Measurements from ENCODE around the gene CUX1.
"Not testable (repeated sequence)": the region's sequence is repeated elsewhere in the genome, so short reads cannot be mapped to it uniquely, and the experiment has no call there.

CUX1 gene

GRCh38 chr7:102216573-102217314 lies 399.3 kb downstream of the CUX1 start:
- no peak for DNase-seq (ENCODE audit: low read depth)

GRCh38 chr7:102220229-102220850 lies 402.9 kb downstream of the CUX1 start:
- DNase-seq (ENCODE audit: low read depth), result no peak

GRCh38 chr7:102220960-102221800 lies 403.8 kb downstream of the CUX1 start:
- no peak for DNase-seq (ENCODE audit: low read depth)

- DNase-seq (ENCODE audit: low read depth), result no peak
These were observed 404.5 kb downstream of the CUX1 start for GRCh38 chr7:102221961-102222360.

GRCh38 chr7:102222445-102222844 lies 405.0 kb downstream of the CUX1 start:
- DNase-seq (ENCODE audit: low read depth), result no peak

- DNase-seq (ENCODE audit: low read depth), result no peak
These were observed 405.8 kb downstream of the CUX1 start for GRCh38 chr7:102223184-102223583.

GRCh38 chr7:102225025-102225424 lies 407.6 kb downstream of the CUX1 start:
- DNase-seq (ENCODE audit: low read depth), result no peak

GRCh38 chr7:102227371-102227770 lies 409.9 kb downstream of the CUX1 start:
- DNase-seq (ENCODE audit: low read depth), result no peak

- no peak for DNase-seq (ENCODE audit: low read depth)
These were observed 411.5 kb downstream of the CUX1 start for GRCh38 chr7:102228935-102229334.

- not testable (repeated sequence) for DNase-seq (ENCODE audit: low read depth)
These were observed 412.7 kb downstream of the CUX1 start for GRCh38 chr7:102230162-102230561.

- no peak for DNase-seq (ENCODE audit: low read depth)
These were observed 413.2 kb downstream of the CUX1 start for GRCh38 chr7:102230593-102230992.

GRCh38 chr7:102232611-102233286 lies 415.3 kb downstream of the CUX1 start:
- DNase-seq (ENCODE audit: low read depth), result no peak

- DNase-seq (ENCODE audit: low read depth), result no peak
These were observed 416.7 kb downstream of the CUX1 start for GRCh38 chr7:102234131-102234530.

- no peak for DNase-seq (ENCODE audit: low read depth)
These were observed 417.6 kb downstream of the CUX1 start for GRCh38 chr7:102234801-102235550.

- DNase-seq (ENCODE audit: low read depth), result no peak
These were observed 418.7 kb downstream of the CUX1 start for GRCh38 chr7:102236102-102236501.

GRCh38 chr7:102236592-102237287 lies 419.3 kb downstream of the CUX1 start:
- peak; percentile 2 for DNase-seq (ENCODE audit: low read depth)

GRCh38 chr7:102239206-102239820 lies 421.9 kb downstream of the CUX1 start:
- no peak for DNase-seq (ENCODE audit: low read depth)

- DNase-seq (ENCODE audit: low read depth), result no peak
These were observed 424.0 kb downstream of the CUX1 start for GRCh38 chr7:102241431-102241830.

- DNase-seq (ENCODE audit: low read depth), result no peak
These were observed 427.2 kb downstream of the CUX1 start for GRCh38 chr7:102244601-102245000.

- no peak for DNase-seq (ENCODE audit: low read depth)
These were observed 430.6 kb downstream of the CUX1 start for GRCh38 chr7:102248081-102248455.

Data from stimulated activated CD8-positive, alpha-beta memory T cell treated with anti-CD3 and anti-CD28 coated beads, Interleukin-12 subunit alpha, Interleukin-12 subunit beta, amount 100 ng/mL, for 1 hour (primary cell).